GM18873 (cell line): ENCODE data around the gene HMSD.

ENCODE experiments used
- ATAC-seq: cut with Tn5 transposase; IDR thresholded peaks from one replicate; pipeline ENCODE4 v1.9.1; 2021; ENCODE audit warnings: mild to moderate bottlenecking, moderate library complexity, moderate number of reproducible peaks; ENCODE audit not compliant: unreplicated experiment, low FRiP score

HMSD gene

DNA sequence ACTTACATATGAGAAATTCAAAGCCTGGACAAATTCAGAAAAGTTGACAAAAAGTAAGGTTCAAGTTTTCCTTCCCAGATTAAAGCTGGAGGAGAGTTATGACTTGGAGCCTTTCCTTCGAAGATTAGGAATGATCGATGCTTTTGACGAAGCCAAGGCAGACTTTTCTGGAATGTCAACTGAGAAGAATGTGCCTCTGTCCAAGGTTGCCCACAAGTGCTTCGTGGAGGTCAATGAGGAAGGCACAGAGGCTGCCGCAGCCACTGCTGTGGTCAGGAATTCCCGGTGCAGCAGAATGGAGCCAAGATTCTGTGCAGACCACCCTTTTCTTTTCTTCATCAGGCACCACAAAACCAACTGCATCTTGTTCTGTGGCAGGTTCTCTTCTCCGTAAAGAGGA, 37.8 kb downstream of the HMSD start:
- ATAC-seq: no peak

DNA sequence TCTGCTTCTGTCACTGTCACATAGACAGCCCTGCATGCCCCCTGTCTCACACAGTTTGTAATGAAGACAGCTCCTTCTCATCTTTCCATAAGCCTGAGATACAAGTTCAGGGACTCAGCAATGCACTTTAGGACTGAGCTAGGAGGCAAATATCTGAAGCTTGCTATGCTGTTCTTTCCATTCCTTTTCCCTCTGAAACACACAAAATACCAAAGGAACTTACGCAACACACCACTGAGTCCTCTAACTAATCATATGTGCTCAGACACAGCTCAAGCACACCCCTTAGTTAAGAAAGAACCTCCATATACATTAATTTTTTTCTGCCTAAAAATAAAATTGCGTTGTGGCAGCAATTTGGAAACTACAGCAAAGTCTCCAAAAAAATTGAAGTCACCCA, 38.6 kb downstream of the HMSD start:
- no peak for ATAC-seq

DNA sequence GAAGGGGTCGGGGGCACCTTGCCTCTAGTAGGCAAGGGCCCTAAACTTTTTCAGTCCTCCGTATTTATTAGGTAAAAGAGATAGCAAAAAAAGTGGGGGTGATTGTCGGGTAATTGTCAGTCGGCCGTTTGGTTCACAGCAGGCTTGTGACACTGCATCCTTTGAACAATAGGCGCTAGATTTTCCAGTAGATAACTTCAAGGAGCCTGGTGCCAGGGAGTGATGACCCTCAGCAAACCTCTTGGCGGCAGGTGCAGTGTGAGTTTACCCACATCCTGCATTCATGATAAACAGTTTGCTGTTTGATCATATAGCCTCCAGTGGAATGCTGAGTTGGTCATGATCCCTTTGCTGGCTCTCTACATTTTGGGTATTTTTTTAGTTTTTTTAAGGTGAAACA, 43.6 kb downstream of the HMSD start:
- no peak for ATAC-seq

DNA sequence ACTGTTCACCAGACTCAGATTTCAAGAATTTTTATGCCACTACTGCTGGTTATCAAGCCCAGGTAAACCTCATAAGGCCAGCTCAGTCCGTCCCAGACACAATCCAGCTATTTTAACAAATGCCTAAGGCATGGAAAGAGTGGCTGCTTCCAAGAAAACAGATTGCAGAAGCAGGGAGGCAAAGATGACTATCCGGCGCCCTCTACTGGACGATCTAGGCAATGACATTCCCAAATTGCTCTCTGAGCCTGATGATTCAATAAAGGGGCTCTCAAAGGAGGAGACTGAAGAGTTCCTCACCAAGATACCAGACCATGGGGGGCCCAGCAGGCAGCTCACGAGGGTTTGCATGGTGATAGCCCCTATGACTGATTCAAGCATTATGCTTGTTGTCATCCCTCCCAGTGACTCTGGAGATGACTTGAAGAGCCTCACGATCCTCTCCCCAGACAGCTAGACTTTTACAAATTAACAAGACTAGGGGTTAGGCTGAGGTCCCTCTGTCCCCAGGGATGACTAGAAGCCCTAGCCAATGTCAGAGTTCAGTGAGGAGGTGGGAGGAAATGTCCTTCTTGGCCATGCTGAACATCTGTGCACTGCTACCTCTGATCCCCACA, 45.8 kb downstream of the HMSD start:
- no peak for ATAC-seq

DNA sequence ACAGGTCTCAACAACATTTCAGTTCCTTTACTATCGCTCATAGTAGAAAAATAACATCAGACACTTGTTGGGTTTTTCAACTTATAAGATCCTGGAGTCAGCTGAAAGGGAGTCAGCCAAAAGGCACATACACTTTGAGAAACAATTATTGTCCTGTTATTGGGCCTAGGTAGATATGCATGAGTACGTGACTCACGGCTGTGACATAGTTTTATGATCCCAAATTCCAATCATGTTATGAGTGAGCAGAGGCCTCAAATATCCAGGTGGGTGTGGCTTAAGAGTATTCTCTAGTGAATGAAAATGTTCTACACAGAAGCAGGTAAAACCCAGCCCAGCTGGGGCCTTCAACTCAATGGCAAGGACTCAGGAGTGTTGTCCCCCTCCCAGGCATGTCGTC, 47.9 kb downstream of the HMSD start:
- ATAC-seq: no peak

DNA sequence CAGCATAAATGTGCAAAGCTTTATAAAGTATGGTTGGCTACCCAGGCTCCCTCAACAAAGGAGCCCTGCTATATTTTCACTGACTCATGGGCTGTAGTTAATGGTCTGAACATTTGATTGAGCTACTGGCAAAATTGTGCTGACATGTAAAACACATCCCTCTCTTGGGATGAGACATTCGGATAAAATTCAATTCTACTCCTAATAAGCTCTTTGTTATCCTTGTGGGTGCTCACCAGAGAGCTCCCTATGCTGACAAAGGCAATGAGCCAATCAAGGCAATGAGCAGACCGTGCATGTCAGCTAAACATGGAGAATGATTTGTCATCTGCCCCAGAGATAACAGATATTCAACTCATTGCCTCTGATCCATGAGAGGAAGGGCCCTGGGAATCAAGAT, 48.5 kb downstream of the HMSD start:
- ATAC-seq: no peak

DNA sequence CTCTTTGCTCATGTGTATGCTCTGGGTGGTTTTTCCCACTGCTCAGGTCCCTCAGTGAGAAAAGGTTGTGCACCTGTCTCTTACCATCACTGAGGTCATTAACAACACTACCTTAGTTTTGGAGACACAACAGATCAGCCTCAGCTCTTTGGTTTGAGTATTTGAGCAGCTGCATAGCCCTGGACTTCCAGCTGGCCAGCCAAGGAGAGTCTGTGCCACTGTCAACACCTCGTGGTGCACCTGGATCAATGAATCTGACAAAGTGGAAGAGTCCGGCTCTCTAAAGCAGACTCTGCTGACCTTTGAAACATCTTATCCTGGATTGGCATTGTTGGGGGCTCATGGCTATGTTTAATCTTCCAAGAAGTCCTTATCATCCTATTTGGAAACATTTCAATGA, 50.8 kb downstream of the HMSD start:
- no peak for ATAC-seq

DNA sequence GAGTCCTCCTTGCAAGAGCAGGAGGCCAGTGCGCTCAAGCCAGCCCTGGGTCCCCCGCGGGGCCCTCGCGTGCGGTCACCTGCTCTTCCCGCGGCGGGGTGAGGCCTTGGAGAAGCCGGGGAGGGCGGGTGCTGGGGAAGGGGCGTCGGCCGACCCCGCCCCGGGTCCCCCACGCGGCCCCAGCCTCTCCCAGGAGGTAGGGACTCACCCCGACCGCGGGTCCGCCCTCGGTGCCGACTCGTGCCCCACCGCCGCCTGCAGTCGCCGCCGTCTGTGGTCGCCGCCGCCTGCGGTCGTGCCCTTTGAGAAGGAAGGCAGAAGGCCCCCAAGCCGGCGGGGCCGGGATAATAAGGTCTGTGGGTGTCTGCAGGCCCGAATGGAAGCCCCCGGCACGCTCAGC, 53.5 kb downstream of the HMSD start:
- no peak for ATAC-seq

DNA sequence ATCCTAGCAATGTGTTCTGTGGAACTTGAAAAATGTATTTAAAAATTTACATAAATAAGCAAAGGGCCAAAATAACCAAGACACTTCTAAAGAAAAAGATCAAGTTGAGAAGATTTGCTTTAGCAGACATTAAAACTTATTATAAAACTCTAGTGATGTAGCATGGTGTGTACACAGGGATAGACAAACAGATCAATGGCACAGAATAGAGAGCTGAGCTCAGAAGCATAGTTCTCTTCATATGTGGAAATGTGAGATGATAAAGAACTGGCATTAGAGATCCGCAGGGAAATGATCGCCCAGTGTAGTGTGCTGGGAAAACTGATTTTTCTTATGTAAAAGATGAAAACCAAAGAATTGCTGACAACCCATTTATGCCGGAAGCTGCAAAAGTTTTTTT, 60.2 kb downstream of the HMSD start:
- ATAC-seq: no peak
